ENCODE data around the gene HMG20B.

HMG20B gene

DNA sequence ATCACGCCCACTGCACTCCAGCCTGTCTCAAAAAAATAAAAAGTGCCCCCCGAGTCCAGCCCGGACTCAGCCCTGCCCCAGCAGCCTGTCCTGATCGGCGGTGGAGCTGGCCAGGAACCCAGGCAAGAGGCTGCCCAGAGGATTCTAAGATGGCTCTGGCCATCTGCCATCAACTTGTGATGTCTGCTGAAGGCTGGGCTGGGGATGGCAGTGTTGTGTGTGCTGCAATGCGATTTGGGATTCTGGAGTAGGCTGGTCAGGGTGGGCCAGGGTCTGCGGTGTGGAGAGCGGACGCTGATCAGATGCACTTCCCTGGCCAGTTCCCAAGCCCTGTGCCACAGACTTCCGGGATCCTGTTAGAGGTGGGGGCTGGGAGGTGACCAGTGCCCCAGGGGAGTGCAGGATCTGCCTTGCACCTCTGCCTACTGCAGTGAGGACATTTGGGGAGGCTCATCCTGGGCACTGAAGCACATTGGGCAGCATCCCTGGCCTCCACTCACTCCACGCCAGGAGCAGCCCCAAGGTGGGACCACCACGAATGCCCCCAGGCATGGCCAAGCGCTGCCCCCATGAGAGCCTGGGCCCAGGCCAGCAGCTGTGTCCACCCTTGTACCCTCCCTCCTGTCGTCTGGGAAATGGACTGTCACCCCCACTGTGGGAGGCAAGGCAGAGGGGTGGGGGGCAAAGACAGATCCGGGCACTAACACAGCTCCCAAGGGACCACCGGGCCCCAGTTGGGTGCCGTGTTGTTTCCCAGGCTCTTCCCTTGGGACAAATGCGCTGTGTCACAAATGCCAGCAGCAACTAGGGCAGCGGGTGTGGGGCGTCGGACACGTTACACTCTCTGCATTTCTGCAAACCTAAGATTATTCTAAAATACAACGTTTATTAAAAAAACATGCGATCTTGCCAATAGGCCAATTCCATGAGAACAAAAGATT is 37.3 kb downstream of the HMG20B start:
- Histone ChIP-seq H3K27ac (no peak overlapping the region), H3K4me3 (ENCODE audit: low read depth, low read length) (no peak overlapping the region), H3K27me3 (replicated peaks) (no peaks in the 10 kb centered on the region), H3K36me3 (replicated peaks) (peaks cover 20% of the 10 kb centered on the region)
- TF ChIP-seq, protein P1, sequence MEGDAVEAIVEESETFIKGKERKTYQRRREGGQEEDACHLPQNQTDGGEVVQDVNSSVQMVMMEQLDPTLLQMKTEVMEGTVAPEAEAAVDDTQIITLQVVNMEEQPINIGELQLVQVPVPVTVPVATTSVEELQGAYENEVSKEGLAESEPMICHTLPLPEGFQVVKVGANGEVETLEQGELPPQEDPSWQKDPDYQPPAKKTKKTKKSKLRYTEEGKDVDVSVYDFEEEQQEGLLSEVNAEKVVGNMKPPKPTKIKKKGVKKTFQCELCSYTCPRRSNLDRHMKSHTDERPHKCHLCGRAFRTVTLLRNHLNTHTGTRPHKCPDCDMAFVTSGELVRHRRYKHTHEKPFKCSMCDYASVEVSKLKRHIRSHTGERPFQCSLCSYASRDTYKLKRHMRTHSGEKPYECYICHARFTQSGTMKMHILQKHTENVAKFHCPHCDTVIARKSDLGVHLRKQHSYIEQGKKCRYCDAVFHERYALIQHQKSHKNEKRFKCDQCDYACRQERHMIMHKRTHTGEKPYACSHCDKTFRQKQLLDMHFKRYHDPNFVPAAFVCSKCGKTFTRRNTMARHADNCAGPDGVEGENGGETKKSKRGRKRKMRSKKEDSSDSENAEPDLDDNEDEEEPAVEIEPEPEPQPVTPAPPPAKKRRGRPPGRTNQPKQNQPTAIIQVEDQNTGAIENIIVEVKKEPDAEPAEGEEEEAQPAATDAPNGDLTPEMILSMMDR (IDR thresholded peaks at IDR 0.05; ENCODE audit: low read depth, low read length, missing control alignments), result no peak
- no peak for DNase-seq
- in situ Hi-C loops (cut with HindIII; ENCODE audit: low pct_ligation_motif_present, low sequenced_read_pairs), result no loop called here

DNA sequence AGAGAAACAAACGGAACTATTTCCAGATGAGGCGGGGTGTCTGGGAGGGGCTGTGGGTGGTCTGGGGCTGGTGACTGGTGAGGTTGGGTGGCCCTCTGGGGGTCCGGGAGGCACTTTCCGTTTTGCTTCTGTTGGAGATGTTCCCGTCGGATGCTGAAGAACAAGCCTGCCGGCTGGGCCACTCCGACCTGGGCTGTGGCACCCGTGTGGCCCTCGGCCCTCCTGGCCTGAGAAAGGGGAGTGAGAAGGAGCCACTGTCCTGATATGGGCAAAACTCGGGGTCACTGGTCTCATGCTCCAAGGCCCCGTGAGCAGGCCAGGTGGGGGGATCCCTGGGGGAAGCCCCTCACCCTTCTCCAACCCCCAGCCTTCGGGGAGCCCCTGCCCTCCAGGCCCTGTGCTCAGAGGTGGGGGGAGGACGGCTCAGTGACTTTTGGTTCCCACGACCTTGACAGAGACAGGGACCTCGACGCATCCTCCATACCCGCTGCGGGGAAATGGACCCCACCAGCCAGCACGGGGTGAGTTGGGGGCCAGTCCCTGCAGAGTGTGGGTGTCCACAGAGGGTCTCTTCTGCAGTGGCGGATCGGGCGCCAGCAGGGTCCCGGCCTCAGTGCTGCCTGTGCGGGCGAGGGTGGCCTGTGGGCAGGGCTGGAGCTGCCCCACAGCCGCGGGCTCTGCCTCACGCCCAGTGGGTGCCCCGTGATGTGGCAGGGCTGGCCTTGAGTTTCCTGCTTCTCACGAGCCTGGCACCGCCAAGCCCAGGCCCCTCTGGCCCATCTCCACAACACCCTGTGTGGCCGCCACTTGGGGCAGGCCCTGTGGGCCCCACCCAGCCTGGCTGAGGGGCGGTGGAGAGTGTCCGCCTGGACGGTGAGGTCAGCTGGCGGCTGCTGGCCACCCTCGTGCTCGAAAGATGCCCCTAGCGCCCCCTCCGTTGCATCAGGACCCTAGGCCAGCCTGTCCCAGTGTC is 38.3 kb downstream of the HMG20B start:
- in situ Hi-C loops (cut with HindIII; ENCODE audit: low pct_ligation_motif_present, low sequenced_read_pairs), result no loop called here
- Histone ChIP-seq H3K27me3 (replicated peaks) (no peaks in the 10 kb centered on the region), H3K27ac (no peak overlapping the region), H3K36me3 (replicated peaks) (peaks cover 20% of the 10 kb centered on the region), H3K4me3 (ENCODE audit: low read depth, low read length) (no peak overlapping the region)
- no peak for DNase-seq
- TF ChIP-seq, protein P1 (IDR thresholded peaks at IDR 0.05; ENCODE audit: low read depth, low read length, missing control alignments), result no peak

DNA sequence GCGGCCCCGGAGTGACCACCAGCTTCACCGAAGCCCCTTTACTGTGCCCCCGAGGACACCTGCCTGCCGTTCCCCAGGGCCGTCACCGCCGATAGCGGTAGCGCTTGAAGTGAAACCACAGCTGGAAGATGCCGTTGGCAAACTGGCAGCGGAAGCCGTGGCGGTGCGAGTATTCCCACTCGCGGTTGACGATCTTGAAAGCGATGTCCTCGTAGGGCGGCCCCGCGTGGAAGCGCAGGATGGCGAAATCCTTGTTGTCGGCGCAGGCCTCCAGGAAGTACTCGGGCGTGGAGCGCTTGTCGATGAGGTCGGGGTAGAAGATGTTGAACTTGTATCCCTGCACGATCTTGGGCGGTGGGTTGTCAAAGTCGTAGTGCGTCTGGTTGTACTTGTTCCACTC is 39.1 kb downstream of the HMG20B start:
- H3K4me3 ChIP-seq (ENCODE audit: low read depth, low read length), result no peak overlapping the region
- no peak overlapping the region for H3K27ac ChIP-seq
- in situ Hi-C loops (cut with HindIII; ENCODE audit: low pct_ligation_motif_present, low sequenced_read_pairs), result no loop called here
- peaks cover 20% of the 10 kb centered on the region for H3K36me3 ChIP-seq (replicated peaks)
- H3K27me3 ChIP-seq (replicated peaks), result no peaks in the 10 kb centered on the region
- TF ChIP-seq, protein P1 (IDR thresholded peaks at IDR 0.05; ENCODE audit: low read depth, low read length, missing control alignments), result no peak
- no peak for DNase-seq

DNA sequence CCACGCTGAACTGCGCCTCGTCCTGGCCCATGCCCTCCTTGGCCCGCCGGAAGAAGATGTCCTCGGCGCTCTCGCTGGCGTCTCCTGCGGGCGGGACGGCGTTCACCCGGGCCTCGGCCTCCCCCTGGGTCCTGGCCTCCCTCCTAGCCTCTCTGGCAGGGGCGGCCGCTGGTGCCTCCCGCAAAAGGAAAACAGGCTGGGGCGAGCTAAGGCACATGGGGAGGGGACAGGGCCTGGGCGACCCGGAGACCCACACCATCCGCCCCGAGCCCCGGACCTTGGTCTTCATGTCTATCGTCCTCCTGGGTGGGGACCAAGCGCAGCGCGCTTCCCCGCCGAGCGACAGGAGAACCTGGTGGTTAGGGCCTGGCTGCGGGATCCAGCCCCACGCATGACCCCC is 39.6 kb downstream of the HMG20B start:
- Histone ChIP-seq H3K36me3 (replicated peaks) (peaks cover 23% of the 10 kb centered on the region), H3K4me3 (ENCODE audit: low read depth, low read length) (no peak overlapping the region), H3K27me3 (replicated peaks) (no peaks in the 10 kb centered on the region), H3K27ac (no peak overlapping the region)
- DNase-seq, result no peak
- TF ChIP-seq, protein P1 (IDR thresholded peaks at IDR 0.05; ENCODE audit: low read depth, low read length, missing control alignments), result no peak
- in situ Hi-C loops (cut with HindIII; ENCODE audit: low pct_ligation_motif_present, low sequenced_read_pairs), result no loop called here

DNA sequence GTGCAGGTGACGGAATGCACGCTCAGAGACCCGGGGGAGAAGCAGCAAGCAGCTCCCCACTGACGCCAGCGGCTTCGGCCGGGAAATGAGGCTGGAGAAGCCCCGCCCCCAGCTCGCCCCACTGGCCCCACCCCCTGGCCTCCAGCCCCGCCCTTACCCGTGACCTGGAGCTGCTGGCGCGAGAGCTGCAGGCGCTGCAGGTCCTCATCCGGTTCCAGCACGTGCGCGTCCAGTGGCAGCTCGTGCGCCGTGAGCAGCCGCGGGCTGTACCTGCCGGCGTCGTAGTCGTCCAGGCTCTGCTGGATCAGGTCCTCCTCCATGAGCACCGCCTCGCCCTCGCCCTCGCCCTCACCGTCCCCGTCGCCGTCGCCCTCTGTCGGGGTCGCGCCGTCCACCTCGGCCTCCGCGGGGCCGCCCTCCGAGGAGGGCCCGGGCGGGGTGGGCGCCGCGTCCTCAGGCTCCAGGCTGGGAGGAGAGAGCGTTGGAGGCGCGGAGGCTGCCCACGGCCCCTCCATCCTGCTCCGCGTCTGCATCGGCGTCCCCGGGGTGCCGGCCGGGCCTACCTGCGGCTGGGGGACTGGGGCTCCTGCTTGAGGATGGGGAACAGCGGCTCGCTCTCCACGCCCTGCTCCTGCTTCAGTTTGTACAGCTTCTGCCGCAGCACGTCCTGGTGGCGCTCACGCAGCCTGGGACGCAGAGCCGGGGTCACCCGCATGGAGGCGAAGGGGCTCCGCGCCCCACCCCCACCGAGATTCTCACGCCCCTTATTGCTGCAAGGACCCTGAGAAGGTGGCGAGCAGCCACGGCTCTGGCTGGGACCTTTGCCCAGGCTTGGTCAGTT is 40.4 kb downstream of the HMG20B start:
- in situ Hi-C loops (cut with HindIII; ENCODE audit: low pct_ligation_motif_present, low sequenced_read_pairs), result no loop called here

More for the DNA sequence above, 40.4 kb downstream of the HMG20B start:
- no peak overlapping the region for H3K27ac ChIP-seq
- no peak for DNase-seq
- H3K36me3 ChIP-seq (replicated peaks), result peaks cover 23% of the 10 kb centered on the region
- H3K27me3 ChIP-seq (replicated peaks), result no peaks in the 10 kb centered on the region
- no peak overlapping the region for H3K4me3 ChIP-seq (ENCODE audit: low read depth, low read length)
- TF ChIP-seq, protein P1 (IDR thresholded peaks at IDR 0.05; ENCODE audit: low read depth, low read length, missing control alignments), result no peak
